DMS53 treated with DMSO at 0.1 percent for 48 hours (cell line): ENCODE measurements around the gene ZBTB40.

ENCODE experiments used
- DNase-seq: peaks from one replicate; lab custom pipeline; 2025; ENCODE audit not compliant: unreplicated experiment; lab: John Stamatoyannopoulos, UW

The ZBTB40 gene

DNA sequence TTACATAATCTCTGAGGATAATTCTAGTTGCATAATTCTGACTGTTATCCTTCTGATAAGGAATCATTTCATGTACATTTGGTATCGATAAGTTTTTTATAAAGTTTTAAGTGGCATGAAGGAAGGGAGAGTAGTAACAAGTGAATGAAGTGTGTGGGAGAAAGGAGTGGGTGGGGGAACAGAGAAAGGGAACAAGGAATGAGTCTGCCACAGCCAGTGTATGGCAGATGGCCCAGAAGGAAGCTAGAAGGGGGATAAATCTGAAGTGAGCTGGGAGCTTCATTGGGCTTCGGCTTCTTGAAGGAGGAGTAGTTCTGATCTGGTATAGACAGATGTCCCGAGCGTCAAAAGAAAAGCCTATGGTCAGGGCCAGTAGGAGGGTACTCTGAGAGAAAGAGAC lies 18.6 kb downstream of the ZBTB40 start:
- DNase-seq = no peak

DNA sequence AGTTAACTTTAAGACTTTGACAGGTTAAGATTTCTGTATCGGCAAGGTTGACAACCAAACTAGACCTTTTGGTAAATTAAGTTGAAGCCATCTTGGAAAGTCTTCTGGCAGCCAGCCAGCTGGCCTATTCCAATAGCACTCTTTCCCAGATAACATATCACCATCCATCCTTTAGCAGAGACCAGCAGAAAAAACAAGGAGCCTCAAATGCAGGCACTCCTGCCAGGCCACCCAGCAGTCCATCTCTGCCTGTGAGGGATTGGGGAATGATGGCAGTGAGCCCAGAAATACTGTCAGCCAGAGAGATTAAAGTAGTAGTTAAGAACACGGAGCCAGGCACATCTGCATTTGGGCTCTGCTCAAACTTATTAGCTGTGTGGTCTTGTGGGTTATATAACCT lies 19.4 kb downstream of the ZBTB40 start:
- no peak for DNase-seq

DNA sequence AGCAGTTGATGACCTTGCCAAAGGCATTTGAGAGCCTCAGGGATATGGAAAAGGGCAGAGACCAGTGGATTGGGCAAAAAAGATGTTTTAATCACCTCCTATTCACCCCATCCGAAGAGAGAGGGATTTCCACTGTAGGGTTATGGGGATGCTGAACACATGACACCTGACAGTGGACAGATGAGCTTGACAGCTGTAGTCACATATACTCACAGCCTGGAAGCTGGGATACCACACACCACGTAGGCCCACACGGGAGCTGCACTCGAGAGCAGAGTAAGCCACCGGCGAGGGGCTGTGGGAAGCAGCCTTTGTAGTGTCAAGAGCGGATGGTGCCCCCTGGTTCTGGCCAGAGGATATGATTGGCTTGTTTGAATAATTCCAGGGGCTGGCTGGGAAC lies 20.0 kb downstream of the ZBTB40 start:
- no peak for DNase-seq

DNA sequence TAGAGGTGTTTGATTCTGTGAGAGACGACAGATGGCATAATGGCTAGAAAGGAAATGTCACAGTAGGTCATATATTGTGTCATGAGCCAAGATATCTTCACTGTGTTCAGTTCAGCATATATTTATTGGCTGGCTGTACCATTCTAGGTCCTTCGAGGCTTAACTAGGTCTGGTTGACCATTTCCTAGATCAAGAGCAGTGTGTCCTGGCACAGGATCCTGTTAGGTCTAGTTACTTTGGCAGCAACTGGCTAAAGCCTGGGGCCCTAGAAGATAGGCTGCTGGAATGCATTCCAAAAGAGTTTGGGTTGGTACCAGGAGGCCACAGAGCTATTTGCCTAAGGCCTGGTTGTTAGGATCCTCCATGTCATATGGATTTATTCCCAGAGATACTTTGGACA lies 20.9 kb downstream of the ZBTB40 start:
- no peak for DNase-seq

DNA sequence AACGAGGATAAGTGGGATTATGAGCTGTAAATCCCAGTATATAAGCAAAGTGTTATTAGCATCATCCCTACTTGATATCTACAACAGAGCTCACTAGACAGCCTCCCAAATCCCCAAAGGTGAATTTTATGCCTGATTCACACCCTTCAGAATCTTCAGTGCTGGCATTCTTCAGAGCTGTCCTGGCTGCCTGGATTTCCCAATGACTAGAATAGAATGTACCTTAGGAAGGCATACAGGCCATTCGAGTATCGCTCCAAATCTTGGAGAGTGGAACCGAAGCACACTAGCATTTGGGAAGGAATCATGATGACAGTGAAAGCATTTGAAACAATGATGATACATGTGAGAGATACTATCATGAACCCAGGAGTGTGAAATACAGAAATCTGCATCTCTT lies 22.3 kb downstream of the ZBTB40 start:
- DNase-seq = no peak

DNA sequence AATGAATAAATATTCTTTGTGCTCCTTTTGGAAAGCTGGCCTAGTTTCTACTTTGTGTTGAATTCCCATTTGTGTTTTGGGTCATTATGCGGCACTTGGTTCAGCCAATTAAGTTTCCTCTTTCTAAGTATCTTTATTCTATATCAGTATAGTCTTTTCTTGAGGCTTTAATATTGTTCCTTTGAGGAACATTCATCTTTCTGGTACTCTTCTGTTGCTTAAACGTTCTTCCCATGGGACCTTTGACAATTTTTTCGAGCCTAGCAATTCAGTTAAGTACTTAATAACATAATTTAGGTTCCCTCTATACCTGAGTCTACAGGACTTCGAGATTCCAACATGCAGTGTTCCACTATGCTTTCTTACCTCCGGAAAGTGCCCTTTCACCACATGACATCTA lies 24.9 kb downstream of the ZBTB40 start:
- DNase-seq = no peak

DNA sequence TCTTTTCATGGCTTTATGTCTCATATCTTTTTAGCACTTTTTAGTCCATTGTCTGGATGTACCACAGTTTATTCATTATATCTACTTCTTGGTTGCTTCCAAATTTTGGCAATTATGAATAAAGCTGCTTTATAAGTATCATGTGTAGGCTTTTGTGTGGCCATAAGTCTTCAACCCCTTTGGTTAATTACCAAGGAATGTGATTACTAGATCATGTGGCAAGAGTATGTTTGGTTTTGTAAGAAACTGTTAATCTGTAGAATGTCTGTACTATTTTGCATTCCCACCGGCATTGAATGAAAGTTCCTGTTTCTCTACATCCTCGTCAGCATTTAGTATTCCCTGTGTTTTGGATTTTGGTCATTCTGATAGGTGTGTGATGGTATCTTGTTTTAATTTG lies 31.5 kb downstream of the ZBTB40 start:
- DNase-seq = no peak

DNA sequence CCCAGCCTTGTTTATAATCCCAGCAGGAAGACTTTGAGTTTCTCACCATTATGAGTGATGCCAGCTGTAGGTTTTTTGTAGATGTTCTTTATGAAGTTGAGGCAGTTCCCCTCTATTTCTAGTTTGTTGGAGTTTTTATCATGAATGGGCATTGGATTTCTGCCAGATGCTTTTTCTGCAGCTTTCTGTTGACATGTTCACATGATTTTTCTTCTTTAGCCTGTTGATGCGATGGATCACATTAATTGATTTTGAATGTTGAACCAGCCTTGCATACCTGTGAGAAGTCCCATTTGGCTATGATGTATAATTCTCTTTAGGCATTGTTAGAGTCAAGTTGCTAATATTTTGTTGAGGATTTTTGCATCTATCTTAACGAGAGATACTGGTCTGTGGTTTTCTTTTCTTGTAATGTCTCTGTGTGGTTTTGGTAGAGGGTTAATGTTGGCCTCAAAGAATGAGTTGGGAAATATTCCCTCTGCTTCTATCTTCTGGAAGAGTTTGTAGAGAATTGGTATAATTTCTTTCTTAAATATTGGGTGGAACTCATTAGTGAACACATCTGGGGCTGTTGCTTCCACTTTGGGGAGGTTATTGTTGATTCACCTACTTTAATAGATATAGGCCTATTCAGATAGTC lies 33.2 kb downstream of the ZBTB40 start:
- DNase-seq = no peak

DNA sequence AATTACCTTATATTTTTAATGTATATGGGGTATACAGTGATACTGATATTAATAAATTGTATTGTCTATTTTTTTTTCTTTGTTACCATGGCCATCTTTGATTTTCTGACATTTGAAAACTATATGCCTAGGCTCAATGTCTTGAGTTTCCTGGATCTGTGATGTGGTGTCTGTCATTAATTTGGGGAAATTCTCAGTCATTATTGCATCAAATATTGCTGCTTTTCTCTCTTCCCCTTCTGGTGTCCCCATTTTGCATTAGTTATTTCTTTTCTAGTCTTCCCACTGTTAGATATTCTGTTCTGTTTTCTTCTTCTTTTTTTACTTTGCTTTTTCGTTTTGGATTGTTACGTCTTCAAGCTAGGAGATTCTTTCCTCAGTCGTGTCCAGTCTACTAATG lies 33.8 kb downstream of the ZBTB40 start:
- no peak for DNase-seq

DNA sequence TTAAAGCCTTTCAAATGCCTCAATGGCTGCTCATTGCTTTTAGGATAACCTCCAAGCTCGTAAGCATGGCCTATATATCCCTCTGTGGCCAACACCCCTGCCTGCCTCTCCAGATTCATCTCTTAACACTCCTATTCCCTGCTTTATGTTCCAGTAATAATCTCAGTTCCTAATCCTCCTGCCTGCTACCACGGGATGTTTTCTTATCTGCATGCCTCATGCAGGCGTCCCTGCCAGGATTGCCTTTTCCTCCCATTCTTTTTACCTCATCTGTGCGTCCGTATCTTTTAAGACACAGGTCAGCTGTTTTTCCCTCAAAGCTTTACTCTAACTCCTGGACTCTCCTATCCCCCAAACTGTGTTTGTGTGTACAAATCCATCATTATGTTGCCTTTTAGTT lies 36.1 kb downstream of the ZBTB40 start:
- DNase-seq = no peak

DNA sequence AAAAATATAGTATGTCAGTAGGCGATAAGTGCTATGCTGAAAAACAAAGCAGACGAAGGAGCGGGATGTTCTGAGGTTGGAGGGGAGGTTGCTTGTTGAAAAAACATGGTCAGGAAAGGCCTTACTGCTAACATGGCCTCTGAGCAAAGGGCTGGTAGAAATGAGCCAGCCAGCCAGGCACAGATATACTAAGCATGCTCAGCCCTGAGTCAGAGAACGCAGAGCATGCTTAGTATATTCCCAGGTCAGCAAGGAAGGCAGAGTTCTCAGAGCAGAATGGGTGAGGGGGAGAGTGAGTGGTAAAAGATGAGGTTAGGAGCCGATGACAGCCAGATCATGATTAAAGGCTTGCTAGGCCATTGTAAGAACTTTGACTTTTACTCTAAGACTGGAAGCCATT lies 36.7 kb downstream of the ZBTB40 start:
- no peak for DNase-seq

DNA sequence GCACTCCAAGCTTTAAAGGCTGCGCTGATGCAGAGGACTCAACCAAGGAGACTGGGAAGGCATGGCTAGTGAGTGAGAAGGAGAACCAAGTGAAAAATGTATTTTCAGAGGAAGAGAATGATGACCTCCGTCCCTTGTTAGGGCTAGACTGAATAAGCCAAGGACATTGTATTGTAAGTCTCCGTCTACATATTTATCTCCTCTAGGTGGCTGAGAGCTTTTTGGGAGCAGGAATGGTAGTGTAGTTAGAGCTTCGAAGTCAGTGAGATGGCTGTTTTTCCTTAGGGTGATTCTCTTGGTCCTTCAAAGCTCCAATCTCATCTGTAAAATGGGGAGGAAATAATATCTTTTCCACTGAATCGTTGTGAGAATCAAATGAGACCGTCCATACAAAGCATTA lies 37.6 kb downstream of the ZBTB40 start:
- no peak for DNase-seq

DNA sequence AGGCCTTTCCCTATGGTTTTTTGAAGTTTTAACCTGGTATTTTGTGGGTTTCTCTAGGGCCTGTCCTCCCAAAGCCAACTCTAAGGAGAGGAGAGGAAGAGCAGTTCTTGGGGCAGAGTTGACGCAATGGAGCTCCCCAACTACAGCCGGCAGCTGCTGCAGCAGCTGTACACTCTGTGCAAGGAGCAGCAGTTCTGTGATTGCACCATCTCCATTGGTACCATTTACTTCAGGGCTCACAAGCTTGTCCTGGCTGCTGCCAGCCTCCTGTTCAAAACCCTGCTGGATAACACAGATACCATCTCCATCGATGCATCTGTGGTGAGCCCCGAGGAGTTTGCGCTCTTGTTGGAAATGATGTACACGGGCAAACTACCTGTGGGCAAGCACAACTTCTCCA lies 38.2 kb downstream of the ZBTB40 start:
- DNase-seq = no peak

DNA sequence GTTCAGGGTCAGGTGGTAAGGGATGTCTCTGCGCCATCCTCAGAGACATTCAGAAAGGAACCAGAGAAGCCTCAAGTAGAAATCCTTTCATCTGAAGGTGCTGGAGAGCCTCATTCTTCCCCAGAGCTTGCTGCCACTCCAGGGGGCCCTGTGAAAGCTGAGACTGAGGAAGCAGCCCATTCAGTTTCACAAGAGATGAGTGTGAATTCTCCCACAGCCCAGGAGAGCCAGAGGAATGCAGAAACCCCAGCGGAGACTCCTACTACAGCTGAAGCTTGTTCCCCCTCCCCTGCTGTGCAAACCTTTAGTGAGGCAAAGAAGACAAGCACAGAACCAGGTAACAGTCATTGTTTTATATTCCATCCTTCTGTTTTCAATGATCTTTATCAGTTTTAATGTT lies 38.7 kb downstream of the ZBTB40 start:
- DNase-seq = no peak

DNA sequence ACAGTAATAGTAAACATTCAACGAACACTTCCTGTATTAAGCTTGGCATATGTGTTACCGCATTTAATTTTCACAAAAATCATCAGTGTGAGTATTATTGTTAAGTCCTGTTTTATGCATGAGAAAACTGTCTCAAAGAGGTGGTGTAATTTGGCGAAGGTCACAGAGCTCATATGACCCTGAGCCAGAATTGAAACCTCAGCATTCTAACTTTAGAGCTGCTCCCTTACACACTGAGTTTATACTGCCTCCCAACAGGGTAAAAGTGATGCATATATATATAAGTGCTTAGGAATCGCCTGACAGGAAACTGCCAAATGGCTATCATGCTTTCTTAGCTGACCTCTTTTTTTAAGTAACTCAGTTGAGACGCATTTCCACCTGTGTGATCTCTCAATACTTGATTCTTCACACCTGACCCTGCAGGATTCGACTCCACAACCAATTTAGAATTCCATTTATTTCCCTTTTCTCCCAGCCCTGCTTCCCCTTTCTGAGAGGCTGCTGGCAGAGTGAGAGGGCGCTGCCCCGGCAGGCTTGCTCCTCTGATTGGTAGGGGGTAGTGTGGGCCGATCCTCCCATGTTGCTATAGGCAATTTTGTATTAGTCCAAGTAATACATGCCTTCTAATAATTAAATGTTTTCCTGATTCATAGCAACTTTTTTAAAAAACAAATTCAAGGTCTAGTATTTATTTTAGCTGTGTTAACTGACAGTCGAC lies 40.5 kb downstream of the ZBTB40 start:
- DNase-seq = no peak

DNA sequence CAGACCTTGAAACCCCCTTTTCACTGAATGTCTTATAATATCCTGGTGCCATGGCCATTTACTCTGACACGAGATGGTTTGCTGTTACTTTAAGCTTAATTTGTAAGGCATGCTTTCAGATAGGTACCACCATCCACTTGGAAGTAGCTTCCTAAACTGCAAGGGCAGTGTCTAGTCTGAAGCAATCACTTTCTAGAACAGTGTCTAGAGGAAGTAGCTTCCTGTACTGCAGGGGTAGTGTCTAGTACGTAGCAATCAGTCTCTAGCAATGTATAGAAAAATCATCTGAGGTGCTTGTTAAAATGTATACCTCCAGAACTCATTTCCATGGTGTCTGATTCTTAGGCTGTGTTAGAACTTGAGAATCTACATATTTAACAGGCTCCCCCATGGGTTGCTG lies 42.5 kb downstream of the ZBTB40 start:
- no peak for DNase-seq

DNA sequence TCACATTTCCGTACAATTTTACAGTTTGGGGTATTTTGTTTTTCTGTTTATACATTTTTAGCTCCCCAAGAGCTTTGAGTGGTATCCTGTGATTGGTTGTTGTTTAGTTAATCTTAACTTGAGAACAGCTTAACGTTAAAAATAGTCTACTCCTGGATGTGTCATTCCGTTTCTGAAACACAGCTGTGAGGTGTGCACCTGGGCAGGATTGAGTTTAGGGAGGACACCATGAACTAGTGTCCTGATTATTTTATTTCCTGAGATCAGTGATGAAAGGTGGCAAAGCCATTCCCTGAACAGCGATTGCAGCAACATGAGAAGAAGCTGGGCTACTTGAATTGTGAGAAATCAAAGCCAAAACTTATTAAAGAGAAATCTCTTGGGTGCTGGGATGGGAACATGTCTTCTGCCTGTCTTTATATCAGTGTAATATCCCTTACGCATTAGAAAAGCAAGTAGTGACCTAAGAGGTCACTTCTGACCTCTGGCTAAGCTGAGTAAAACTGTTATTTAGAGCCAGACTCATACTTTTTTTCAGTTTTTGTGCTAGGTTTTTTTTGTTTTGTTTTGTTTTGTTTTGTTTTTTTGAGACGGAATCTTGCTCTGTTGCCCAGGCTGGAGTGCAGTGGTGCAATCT lies 43.4 kb downstream of the ZBTB40 start:
- DNase-seq = no peak

DNA sequence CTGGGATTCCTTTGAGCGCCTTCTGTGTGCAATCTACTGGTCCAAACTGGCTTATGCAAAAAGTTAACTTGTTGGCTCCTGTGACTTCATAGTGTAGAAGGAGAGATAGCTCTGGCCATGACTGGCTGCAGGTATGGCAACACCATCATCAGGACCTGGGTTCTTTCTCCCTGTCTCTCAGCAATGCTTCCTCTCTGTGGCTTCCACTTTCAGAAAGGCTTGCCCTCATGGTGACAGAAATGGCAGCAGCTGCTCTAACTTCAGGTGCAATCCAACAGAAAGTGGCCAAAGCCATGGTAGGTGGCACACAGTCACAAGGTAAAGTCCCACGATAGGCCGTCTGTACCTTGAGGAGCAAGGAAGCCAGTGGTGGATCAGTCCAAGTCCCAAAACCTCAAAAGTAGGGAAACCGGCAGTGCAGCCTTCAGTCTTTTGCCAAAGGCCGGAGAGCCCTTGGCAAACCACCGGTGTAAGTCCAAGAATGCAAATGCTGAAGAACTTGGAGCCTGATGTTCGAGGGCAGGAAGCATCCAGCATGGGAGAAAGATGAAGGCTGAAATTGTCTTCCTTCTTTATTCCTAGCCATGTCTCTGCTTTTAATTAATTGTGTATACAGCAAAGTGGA lies 45.0 kb downstream of the ZBTB40 start:
- no peak for DNase-seq

DNA sequence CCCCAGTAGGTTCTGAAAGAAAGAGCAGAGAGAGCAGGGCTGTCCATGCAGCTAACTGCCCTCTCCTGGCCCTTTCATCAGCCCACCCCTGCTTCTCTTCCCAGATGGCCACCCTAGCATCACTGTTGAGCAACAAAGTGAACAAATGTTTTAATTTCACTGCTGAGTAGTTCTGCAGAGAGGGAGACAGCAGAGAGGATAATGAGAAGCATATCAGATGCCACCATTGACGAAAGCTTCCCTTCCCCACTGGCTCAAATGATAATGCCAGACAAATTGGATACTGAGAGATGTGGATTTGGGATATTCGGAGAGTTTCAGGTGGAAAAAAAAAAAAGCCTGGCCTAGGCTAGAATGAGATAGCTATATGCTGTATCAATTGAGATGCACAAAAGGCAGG lies 46.8 kb downstream of the ZBTB40 start:
- DNase-seq = no peak

DNA sequence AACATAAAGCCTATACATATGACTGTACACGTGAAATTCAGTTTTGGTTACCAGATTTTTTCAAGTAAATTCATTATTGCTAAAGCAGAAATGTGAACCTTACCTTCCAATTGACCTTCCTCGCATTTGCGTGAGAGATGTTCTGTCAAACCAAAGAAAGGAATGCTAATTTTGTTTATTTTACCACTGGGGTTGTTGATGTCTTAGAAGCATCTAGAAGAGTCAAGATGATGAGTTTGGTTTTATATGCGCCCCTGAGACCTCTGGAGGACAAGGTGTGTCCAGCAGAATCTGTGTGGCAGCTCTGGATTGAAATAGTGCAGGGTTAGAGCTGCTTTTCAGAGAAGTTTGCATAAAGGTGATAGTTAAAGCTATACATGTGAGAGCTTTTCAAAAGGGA lies 48.4 kb downstream of the ZBTB40 start:
- DNase-seq = no peak

DNA sequence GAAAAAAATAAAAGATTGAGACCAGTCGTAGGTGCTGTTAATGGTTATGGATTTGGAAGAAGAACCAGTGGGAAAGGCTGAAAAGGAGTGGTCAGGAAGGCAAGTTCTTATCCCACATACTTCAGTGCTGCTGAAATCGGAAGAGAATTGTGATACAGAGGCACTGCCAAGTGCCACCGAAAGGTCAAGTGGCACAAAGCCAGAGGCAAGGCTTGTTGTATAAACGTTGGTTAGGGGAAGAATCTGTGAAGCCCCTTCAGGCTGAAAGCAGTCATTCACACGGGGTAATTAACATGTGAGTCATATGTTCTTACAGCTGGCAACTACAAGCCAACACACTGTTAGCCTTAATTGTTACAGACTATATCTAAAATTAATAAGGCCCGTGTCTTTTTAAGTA lies 48.8 kb downstream of the ZBTB40 start:
- DNase-seq = no peak

DNA sequence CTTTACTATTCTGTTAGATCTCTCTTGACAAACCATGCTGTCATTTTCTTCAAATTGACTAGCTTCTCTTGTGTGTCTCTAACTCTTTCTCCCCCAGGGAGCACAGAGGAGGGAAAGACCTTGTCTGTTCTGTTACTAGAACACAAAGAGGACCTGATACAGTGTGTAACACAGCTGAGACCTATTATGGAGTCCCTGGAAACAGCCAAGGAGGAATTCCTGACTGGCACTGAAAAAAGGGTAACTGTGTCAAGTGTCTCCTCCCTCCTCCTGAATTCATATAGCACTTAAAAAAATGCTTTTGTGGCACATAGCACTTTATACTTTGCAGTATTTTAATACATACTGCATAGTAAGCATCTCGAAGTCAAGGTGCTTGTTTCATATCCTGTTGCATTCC lies 50.6 kb downstream of the ZBTB40 start:
- DNase-seq = no peak
